Fibroblast of villous mesenchyme (primary cell): ENCODE data around the gene RASSF5. TPM values are rescaled to one million over a fixed set of nuclear protein-coding genes. Genes with fewer than 3 reads are reported as not detected.

Source experiments
- DNase-seq: peaks from one replicate; pipeline ENCODE4 v3.0.0-alpha.2; 2010; ENCODE audit warnings: low read depth
- H3K4me3 ChIP-seq: 2 replicates; pipeline ENCODE4 v1.5.1; 2011; ENCODE audit warnings: low read depth, mild to moderate bottlenecking, low read length
- CTCF ChIP-seq: IDR thresholded peaks from 2 replicates; pipeline ENCODE4 v1.5.1; 2012; ENCODE audit warnings: low read depth, mild to moderate bottlenecking, low read length; ENCODE audit not compliant: insufficient read depth
- small RNA-seq: library from RNA; depleted of rRNA; stranded (forward); fragments of <200 nt; gene quantifications from one replicate; pipeline ENCODE3, GENCODE V24; 2012
- total RNA-seq: library from RNA; depleted of rRNA; stranded (reverse); fragments of >200 nt; gene quantifications from 2 replicates; pipeline ENCODE4 v1.2.3, GENCODE V29; 2012

RASSF5 gene
- total RNA-seq, 1 donor: 0.86 TPM

DNA sequence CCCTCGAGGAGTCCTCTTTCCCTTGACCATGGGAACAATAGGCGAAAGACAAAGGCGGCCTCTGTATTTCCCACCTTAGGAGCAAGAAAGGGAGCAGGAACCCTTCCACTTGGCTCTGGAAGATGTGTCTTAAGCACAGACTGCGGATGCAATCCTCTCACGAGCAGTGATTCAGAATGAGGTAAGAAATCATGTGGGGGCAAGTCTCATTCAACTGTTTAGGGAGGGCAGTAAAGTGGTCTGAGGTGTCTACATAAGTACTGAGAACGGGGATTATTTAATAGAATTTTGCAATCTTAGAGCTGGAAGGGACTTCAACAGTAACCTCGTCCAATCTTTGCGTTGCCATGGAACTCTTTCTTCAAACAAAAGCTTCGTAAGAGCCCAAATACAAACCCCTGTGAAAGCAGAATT is 126.4 kb downstream of the RASSF5 start:
- H3K4me3 ChIP-seq: no peak overlapping the region
- DNase-seq: peak; percentile 88
- no peak for TF ChIP-seq CTCF

- peak overlapping the region; percentile 84 for H3K4me3 ChIP-seq
- peak; percentile 77 for TF ChIP-seq CTCF
- peak; percentile 92 for DNase-seq
Observed at GRCh38 chr1:206634365-206635079, 127.2 kb downstream of the RASSF5 start.

DNA sequence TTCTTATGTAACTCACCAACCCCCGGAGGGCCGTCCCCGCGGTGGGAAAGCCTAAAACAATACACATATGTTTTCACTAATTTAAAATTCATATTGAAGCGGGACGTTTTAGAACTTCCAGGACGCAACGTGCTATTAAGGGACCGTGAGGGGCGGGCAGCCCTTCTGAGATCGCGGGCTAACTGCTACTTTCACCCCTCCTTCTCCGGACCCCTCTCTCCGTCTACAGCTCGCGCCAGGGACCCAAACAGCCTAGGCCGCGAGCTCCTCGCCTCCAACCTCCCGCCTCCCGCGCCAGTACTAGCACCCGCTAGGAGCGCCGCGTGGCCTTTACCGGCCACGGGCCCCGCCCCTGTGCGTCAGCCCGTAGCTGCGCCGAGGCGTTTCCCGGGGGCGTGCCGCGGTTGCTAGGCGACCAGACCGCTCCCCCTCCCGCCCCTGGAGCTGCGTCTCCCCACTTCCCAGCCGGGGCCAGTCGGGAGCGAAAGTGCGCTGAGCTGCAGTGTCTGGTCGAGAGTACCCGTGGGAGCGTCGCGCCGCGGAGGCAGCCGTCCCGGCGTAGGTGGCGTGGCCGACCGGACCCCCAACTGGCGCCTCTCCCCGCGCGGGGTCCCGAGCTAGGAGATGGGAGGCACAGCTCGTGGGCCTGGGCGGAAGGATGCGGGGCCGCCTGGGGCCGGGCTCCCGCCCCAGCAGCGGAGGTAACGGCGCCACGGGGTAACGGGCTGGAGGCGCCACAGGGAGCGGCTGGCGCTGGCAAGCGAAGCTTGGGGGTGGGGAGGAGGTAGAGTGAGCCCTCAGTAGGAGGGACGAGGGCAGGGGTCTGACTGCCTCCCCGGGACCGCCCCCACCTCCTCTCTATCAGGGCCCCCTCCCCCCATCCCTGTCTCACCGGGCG is 128.0 kb downstream of the RASSF5 start, which contains the start of gene DYRK3:
Gene DYRK3 (plus strand): TSS at position 457 of the 898 bp plus-strand sequence. CDS start 168 bp downstream, at position 625.
- peak; percentile 94 for DNase-seq
- TF ChIP-seq CTCF: no peak
- H3K4me3 ChIP-seq: peak within 1 kb of the TSS; percentile 84

DNA sequence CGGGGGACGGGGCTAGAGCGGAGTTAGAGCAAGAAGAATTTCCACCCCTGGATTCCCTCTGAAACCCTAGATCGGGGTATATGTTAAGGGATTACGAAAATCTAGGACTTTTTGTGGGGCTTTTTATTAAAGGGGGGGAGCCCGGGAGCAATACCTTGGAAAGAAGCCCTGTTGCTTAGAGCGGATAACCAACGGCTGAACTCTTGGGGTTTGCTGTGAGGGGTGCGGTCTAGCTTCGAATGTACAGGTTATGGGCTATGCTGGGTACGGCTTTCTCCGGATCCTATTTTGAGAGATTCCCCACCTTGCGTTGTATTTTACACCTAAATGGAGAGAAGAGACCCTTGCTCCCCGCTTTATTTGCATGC is 128.6 kb downstream of the RASSF5 start:
- H3K4me3 ChIP-seq: peak overlapping the region; percentile 84
- no peak for TF ChIP-seq CTCF
- DNase-seq: no peak

DNA sequence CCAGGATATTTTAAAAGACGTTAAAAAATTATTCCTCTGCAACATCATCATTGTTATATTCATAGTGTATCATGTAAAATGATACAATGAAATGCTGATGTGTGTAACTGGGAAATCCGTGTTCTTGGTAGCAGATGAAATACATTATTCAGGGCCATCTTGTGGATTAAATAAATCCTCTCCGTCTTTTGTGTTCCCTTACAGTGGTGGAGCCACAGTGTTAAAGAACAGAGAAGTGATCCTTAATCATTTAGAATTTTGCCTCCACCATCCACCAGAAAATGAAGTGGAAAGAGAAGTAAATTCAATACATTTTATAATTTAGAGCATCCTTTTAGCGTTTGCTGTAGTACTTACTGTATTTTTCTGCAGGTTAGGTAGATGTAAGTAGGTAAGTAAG is 129.3 kb downstream of the RASSF5 start:
- peak overlapping the region; percentile 84 for H3K4me3 ChIP-seq
- no peak for DNase-seq
- TF ChIP-seq CTCF: no peak

- DNase-seq: no peak
- H3K4me3 ChIP-seq: no peak overlapping the region
- no peak for TF ChIP-seq CTCF
Observed at GRCh38 chr1:206637605-206638004, 130.3 kb downstream of the RASSF5 start.

Small RNAs within 50 kb of the gene (small RNA-seq; reads per million reads assigned to genes)
- gene MIR6769B: not detected

Other genes starting within 250 kb of the RASSF5 start
- gene IKBKE, start 37.1 kb upstream of the RASSF5 start, total RNA-seq: 23.7 and 25.8 TPM in 2 replicates
- gene EIF2D, start 104.9 kb downstream of the RASSF5 start, total RNA-seq: 40.6 and 47.9 TPM in 2 replicates
- gene DYRK3, start 128.0 kb downstream of the RASSF5 start, total RNA-seq: 37.4 and 46.2 TPM in 2 replicates
- 45.3 and 46.4 TPM in 2 replicates for gene MAPKAPK2, start 177.4 kb downstream of the RASSF5 start, total RNA-seq